Esophagus mucosa (tissue), 1 donor: ENCODE measurements around the gene KHSRP. TPM values are rescaled to one million over a fixed set of nuclear protein-coding genes. Genes with fewer than 3 reads are reported as not detected.

ENCODE experiments used
- ATAC-seq: fragments of 200-7000 bp; cut with Tn5 transposase; one replicate; pipeline ENCODE4 v1.9.1; 2020
- total RNA-seq: library from RNA; stranded (reverse); gene quantifications from one replicate; pipeline ENCODE4 v1.2.4, GENCODE V29; 2023
- donor health status: DM: yes; HTN: yes; CAD: no.

Gene KHSRP
- total RNA-seq, 1 donor from 2014 or later, result 148 TPM

DNA sequence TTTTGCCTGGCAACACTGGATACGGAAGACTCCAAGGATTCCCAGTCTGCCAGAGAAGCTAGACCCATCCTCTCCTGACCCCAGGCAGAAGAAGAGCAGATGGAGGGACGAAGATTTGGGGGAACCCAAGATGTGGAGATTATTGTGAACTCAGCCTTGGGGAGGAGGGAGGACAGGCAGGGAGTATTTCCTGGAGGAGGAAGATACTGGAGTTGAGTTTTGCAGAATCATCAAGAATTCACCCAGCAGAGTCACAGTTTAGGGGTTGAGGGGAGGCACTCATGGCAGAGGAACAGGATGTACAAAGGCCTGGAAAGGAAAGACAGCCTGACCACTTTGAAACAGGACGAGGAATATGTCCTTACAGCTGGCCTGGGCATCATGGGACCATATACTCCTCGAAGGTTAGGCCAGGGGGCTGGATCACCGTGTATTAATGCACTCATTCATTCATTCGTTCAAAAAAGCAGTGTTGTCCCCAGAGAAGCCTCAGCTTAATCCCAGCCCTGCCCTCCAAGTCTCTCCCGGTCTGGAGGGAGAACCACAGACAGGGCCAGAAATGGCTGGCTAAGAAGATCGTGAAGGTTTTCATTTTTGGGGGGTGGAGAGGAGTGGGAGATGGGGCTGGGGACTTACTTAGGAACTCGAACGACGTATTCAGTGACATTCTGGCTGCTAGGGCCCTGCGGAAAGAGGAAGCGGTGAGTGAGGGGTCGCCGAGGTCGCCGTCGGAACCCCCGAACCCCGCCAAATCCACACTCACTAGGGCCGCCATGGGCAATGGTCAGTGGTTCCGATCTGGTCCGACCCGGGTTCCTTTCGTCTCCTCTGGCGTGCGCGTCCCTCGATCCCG, 32.2 kb downstream of the KHSRP start:
- peak; percentile 2 for ATAC-seq

DNA sequence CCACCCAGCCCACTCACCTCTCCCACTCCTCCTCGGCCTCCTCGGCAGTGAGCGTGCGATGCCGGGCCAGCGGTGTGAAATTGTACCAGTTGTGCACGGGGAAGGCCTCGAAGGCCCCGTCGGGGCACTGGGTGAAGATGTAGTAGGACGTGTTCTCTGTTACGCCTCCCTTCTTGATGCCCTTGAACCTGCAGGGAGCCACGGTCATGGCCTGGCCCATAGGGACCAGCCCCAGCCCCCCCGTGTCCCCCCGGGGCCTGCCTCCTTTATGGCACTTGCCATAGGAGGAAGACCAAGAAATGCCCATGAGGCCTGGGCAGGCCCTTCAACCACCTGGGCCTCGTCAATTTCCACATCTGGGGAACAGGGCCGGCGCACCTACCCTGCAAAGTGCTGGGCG, 37.2 kb downstream of the KHSRP start:
- no peak for ATAC-seq

DNA sequence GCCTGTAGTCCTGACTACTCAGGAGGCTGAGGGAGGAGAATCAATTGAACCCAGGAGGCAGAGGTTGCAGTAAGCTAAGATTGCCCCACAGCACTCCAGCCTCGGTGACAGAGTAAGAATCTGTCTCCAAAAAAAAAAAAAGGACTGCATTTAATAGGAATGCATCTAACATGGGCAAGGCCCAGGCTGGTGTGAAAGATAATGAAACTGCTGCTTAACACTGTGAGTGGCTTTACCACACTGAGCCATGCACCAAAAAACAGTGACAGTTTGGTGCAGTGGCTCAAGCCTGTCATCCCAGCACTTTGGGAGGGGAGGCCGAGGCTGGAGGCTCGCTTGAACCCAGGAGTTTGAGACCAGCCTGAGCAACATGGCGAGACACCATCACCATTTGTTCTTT, 40.2 kb downstream of the KHSRP start:
- no peak for ATAC-seq

DNA sequence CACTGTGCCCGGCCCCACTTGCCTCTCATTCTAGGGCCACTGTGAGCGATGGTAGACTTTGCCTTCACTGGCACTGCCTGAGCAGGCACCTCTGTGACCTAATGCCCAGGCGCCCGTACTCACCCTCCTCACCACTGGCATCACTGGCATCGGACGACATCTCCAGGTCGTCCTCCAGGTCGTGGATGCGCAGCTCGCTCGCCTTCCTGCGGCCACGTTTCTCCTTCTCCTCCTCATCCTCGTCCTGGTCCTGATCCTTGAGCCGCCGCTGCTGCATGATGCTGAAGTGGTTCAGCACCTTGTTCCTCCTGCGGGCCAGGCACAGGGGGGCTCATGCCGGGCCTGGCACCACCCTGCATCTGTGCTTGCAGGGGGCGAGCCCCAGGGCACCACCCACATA, 41.4 kb downstream of the KHSRP start:
- ATAC-seq, result no peak

DNA sequence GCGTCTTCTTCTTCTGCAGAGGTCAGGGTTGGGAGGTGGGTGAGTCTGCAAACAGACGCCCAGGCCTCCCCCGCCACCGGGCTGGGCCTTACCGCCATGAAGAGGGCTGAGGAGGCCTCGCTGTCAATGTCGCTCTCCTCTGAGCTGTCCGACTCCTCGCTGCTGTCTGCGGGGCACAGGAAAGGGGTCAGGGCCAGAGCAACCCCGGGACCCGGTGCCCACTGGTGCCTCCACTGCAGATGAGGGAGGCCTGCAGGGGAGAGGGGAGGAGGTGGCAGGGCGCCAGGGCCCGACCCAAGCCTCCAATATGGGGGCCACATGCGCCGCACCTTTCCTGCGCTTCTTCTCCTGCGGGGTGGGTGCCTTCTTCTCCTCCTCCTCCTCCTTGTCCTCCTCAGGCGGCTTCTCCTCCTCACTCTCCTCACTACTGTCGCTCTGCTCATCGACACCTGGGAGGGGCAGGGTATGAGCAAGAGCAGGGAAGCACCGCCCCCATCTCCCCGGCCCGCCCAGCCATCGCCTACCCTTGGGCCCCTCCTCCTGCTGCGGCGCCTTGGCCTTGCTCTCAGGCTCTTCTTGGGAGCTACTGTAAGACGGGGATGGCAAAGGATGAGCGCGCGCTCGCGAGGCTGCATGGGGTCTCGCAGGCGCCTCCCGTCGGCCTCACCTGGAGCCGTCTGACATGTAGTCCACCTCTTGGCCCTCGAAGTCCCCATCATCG, 43.4 kb downstream of the KHSRP start:
- peak; percentile 15 for ATAC-seq

DNA sequence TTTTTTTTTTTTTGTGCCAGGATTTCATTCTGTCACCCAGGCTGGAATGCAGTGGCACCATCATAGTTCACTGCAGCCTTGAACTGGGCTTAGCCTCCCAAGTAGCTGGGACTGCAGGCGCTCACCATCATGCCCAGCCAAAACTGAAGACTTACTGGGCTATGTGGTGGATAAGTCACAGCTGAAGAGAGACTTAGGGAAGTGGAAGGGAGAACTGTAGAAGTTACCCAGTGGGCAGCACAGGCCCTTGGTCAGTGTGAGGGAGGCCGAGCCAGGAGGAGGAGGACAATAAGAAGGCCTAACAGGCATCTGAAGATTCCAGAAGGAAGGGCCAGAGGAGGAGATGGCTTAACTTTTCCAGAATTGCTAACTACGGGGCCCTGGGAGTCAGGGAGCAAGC, 44.9 kb downstream of the KHSRP start:
- no peak for ATAC-seq

DNA sequence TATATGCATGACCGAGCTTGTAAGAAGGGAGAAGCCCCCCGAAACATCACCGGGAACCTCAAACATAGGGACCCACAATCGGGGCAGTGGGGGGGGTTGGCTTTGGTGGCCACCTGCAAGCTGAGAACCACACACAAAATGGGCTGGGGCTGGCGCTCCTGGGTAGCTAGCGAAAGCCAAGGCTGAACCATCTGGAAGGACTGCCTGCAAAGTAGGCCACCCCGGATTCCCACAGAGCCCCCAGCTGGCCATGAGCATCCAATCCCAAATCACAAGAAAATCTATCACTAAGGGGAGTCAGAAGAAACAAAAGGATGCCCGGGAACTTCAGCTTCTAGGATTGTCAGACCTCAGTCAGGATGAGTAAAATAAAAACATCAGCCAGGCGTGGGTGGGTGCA, 46.1 kb downstream of the KHSRP start:
- ATAC-seq, result no peak

DNA sequence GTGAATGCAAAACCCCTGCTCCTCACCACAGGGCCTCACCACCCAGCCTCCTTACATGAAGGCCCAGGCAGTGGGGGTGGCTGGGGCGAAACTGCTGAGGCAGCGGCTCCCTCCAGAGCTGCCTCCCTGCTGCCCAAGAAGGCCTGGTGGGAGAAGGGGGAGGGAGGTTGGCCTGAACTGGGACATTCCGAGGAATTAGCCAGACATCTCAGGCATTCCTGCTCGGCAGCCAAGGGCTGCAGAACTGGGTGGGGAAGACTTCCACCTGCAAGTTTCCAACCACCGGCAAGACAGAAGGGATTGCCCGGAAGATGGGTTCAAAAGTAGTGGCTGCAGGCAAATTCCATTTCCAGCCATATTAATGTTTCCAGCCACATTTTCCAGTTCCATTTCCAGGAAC, 46.6 kb downstream of the KHSRP start:
- ATAC-seq, result no peak

DNA sequence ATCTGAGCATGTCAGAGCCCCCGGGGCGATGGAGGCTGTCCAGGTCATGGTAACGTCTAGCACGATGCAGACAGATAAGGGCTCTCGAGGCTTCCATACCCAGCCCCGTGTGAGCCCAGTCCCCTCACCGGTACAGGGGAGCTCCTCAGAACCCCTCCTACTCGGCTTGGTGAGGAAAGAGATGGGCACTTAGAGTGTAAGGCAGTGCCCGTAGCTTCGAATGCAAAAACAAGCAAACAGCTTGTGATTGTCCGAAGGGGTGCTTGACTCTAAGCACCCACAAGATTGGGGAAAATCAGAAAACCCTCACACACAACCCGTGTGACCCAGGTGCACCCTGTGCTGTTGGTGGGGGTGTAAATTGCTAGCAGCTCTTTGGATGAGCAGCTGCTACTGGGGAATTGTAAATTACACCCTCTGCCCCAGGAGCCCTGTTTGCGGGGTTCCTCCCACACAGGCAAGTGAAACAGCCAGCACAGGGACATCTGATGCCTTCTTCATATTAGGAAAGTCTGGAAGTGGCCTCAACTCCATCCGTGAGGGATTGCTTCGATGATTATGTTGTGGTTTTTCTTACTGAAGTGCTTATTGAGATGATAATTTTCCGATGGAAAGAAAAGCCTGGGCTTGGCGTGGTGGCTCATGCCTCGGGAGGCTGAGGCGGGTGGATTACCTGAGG, 48.0 kb downstream of the KHSRP start:
- ATAC-seq, result no peak

DNA sequence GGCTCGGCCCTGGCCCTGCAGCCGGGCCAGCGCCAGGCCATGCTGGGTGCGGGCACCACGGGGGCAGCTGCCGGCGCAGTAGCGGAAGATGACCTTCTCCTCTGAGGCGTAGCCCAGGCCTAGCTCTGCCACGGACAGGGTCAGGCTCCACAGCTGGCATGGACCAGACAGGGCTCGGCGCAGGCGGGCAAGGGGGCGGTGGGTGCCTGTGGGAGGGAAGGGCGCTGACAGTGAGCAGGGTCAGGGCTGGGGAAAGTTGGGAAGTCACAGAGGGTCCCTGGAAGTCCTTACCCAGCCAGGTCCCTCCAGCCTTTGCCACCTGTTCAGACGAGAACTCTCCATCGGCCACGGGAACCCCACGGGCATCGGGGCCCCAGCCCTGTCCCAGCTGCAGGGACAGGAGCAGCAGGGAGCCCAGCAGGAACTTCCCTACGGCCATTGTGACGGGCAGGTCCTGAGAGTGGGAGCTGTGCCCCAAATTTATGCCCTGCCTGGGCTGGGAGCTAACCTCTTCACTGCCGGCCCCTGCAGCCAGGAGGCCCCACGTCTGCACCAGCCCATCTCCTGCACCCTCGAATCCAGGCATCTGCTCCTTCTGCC, 49.1 kb downstream of the KHSRP start, which contains the start of gene PSPN:
Gene PSPN (minus strand): TSS at position 523 of the 600 bp plus-strand sequence. CDS start 84 bp downstream, at position 439.
- no peak for ATAC-seq

DNA sequence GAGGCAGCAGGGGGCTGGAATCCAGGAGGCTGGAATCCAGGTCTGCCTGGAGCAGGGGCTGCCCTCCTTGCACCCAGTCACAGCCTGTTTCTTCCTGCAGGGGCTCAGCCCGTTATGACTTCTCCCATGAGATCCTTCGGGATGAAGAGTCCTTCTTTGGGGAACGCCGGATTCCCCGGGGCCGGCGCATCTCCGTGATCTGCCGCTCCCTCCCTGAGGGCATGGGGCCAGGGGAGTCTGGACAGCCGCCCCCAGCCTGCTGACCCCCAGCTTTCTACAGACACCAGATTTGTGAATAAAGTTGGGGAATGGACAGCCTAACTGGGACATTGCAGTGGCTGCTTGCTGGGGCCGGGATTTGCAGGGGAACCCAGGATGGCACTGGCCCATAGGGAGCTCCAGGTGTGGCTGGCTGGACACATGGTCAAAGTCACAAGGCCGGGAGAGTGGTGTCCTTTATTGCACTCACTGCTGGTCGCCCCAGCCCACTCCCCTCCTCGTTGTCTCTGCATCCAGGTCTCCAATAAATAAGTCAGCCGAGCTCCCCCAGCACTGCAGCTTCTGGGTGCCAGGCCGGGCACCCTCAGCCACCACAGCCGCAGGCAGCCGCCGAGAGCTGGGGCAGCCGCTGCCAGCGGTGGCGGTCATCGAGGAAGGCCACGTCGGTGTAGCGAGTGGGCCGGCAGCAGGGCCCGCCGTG, 49.8 kb downstream of the KHSRP start:
- ATAC-seq, result no peak

DNA sequence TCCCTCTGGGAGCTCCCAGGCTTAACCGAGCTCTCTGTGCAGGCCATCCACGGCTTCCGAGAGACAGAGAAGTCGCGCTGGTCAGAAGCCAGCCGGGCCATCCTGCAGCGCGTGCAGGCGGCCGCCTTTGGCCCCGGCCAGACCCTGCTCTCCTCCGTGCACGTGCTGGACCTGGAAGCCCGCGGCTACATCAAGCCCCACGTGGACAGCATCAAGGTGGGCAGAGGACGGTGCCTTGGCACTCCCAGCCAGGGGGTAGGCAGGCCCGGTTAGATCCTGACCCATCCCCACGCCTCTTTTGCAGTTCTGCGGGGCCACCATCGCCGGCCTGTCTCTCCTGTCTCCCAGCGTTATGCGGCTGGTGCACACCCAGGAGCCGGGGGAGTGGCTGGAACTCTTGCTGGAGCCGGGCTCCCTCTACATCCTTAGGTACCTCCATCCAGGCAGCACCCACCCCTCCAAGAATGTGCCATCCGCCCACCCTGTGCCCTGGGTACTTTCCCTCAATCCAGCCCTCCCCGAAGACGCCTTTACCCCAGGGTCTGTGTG, 50.4 kb downstream of the KHSRP start:
- ATAC-seq, result no peak

DNA sequence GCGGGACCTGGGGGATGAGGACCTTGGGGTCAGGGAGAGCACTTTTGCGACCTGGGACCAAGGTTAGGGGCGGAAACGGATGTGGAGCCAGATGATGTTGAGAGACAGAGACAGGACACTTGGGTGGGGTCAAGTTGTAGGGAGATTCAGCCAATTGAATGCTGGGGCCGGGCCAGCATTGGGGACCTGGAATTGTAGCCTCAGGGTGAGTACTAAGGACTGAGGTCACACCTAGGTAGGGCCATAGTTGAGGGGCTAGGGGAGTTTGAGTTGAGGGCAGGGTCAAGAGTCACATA, 50.9 kb downstream of the KHSRP start:
- ATAC-seq, result no peak

DNA sequence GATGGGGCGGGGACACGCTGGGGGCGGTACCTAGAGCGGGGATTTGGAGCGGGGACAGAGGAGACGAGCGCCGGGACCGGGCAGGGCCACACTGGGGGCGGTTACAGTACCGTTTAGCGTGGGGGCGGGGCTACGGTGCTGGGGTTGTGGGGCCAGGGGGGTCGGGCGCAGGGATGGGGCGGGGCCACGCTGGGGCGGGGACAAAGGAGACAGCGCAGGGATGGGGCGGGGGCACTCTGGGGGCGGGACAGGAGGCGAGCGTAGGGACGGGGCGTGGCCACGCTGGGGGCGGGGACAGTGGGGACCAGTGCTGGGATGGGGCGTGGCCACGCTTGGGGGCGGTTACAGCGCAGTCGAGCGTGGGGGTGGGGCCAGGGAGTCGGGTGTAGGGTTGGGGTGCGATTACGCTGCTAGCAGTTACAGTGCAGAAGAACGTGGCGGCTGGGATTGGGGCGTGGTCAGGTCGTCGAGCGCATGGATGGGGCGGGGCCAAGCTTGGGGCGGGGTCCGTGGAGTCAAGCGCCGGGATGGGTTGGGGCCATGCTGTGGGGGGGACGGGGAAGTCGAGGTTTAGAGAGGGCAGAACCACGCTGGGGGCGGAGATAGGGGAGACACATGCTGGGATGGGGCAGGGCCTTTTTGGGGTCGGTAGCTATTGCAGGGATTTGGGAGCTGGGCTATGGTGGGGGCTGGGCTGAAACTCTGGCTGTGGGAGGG, 51.4 kb downstream of the KHSRP start:
- ATAC-seq, result peak; percentile 91

DNA sequence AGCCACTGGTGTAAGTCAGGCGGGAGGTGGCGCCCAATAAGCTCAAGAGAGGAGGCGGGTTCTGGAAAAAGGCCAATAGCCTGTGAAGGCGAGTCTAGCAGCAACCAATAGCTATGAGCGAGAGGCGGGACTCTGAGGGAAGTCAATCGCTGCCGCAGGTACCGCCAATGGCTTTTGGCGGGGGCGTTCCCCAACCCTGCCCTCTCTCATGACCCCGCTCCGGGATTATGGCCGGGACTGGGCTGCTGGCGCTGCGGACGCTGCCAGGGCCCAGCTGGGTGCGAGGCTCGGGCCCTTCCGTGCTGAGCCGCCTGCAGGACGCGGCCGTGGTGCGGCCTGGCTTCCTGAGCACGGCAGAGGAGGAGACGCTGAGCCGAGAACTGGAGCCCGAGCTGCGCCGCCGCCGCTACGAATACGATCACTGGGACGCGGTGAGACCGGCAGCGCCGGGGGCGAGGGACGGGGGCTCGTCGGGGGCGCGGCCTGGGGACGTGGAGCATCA, 52.0 kb downstream of the KHSRP start, which contains the start of gene ALKBH7:
Gene ALKBH7 (plus strand): TSS at position 201 of the 502 bp plus-strand sequence. CDS start 27 bp downstream, at position 228.
- peak; percentile 83 for ATAC-seq

DNA sequence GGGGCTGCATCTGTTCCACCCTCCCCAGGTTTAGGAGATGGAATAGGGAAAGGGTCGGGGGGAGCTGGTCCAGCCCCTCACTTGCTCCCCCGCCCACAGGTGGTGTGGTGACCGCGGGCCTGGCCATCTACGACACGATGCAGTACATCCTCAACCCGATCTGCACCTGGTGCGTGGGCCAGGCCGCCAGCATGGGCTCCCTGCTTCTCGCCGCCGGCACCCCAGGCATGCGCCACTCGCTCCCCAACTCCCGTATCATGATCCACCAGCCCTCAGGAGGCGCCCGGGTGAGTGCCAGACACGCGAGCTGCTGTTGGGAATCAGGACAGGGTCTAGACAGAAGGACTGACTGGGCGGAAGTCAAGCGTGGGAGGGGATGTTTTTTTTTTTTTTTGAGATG, 60.3 kb downstream of the KHSRP start:
- ATAC-seq, result no peak

Other genes with a start within 250 kb of the KHSRP start
- gene MLLT1, start 144.8 kb downstream of the KHSRP start, total RNA-seq, result 27.5 TPM
- 1.8 TPM for gene ACER1, start 91.2 kb downstream of the KHSRP start, total RNA-seq
- 65.4 TPM for gene CLPP, start 63.3 kb downstream of the KHSRP start, total RNA-seq
- 74.8 TPM for gene ALKBH7, start 52.0 kb downstream of the KHSRP start, total RNA-seq
- 1.5 TPM for gene PSPN, start 48.9 kb downstream of the KHSRP start, total RNA-seq
- 32.6 TPM for gene GTF2F1, start 31.6 kb downstream of the KHSRP start, total RNA-seq
- 0.36 TPM for gene SLC25A41, start 9.0 kb upstream of the KHSRP start, total RNA-seq
- gene SLC25A23, start 35.0 kb upstream of the KHSRP start, total RNA-seq, result 31.1 TPM
- 37.3 TPM for gene CRB3, start 39.5 kb upstream of the KHSRP start, total RNA-seq
- 1.3 TPM for gene DENND1C, start 57.0 kb upstream of the KHSRP start, total RNA-seq
- 0.12 TPM for gene TUBB4A, start 77.5 kb upstream of the KHSRP start, total RNA-seq
- gene TNFSF9, start 106.2 kb upstream of the KHSRP start, total RNA-seq, result 4.7 TPM
- not detected for gene CD70, start 166.3 kb upstream of the KHSRP start, total RNA-seq
- 0.28 TPM for gene TNFSF14, start 245.3 kb upstream of the KHSRP start, total RNA-seq